ENCODE results near the gene CHRNA1.

GRCh38 chr2:174812037-174812436, 47.8 kb upstream of the CHRNA1 start:
- TF ChIP-seq CTCF (conservative IDR thresholded peaks at IDR 0.05) = no peak
- TF ChIP-seq EZH2 (IDR thresholded peaks at IDR 0.05; ENCODE audit: low read depth) = no peak

All from PC-9 (cell line).